ENCODE data around the gene MCTP1.

DNA sequence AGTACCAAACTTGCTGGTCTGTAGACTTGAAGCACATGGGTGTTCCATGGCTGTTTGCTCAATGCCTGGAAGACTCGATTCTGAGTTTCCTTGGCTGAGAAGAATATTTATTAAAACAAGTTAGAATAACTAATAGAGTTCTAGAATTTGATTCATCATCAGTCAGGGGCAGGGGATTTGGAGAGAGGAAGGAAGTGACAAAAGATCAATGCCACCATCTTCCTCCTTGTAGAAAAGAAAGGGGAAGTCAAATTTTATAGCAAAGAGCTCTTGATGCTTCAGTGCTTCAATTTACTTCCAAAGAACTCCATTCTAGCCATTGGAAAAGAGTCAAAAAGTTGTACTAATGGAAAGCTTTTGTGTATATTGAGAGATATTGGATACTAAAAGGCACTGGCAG is 236.3 kb downstream of the MCTP1 start:
- TF ChIP-seq, protein P1, sequence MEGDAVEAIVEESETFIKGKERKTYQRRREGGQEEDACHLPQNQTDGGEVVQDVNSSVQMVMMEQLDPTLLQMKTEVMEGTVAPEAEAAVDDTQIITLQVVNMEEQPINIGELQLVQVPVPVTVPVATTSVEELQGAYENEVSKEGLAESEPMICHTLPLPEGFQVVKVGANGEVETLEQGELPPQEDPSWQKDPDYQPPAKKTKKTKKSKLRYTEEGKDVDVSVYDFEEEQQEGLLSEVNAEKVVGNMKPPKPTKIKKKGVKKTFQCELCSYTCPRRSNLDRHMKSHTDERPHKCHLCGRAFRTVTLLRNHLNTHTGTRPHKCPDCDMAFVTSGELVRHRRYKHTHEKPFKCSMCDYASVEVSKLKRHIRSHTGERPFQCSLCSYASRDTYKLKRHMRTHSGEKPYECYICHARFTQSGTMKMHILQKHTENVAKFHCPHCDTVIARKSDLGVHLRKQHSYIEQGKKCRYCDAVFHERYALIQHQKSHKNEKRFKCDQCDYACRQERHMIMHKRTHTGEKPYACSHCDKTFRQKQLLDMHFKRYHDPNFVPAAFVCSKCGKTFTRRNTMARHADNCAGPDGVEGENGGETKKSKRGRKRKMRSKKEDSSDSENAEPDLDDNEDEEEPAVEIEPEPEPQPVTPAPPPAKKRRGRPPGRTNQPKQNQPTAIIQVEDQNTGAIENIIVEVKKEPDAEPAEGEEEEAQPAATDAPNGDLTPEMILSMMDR (IDR thresholded peaks at IDR 0.05; ENCODE audit: low read length), result no peak
- TF ChIP-seq EZH2 (optimal IDR thresholded peaks at IDR 0.05; ENCODE audit: low read depth, low read length) (no peak), EZH2phosphoT487 (IDR thresholded peaks at IDR 0.05; ENCODE audit: low read length) (no peak)

Measured in MM.1S (cell line).